GM20000 (cell line): ENCODE measurements around the gene ZDHHC24.
"Not testable (repeated sequence)": the region's sequence is repeated elsewhere in the genome, so short reads cannot be mapped to it uniquely, and the experiment has no call there.

Source experiments
- DNase-seq: peaks from one replicate; pipeline ENCODE4 v3.0.0; 2012; ENCODE audit warnings: low spot score
- TF ChIP-seq, protein P1 (sequence below): IDR thresholded peaks from 2 replicates; pipeline ENCODE4 v1.5.1; 2012; ENCODE audit warnings: mild to moderate bottlenecking, control low read depth; ENCODE audit errors: extremely low read depth, missing control alignments

The ZDHHC24 gene

GRCh38 chr11:66542362-66542761 lies 3.5 kb downstream of the ZDHHC24 start:
- TF ChIP-seq, protein P1, sequence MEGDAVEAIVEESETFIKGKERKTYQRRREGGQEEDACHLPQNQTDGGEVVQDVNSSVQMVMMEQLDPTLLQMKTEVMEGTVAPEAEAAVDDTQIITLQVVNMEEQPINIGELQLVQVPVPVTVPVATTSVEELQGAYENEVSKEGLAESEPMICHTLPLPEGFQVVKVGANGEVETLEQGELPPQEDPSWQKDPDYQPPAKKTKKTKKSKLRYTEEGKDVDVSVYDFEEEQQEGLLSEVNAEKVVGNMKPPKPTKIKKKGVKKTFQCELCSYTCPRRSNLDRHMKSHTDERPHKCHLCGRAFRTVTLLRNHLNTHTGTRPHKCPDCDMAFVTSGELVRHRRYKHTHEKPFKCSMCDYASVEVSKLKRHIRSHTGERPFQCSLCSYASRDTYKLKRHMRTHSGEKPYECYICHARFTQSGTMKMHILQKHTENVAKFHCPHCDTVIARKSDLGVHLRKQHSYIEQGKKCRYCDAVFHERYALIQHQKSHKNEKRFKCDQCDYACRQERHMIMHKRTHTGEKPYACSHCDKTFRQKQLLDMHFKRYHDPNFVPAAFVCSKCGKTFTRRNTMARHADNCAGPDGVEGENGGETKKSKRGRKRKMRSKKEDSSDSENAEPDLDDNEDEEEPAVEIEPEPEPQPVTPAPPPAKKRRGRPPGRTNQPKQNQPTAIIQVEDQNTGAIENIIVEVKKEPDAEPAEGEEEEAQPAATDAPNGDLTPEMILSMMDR = no peak
- DNase-seq = no peak

DNA sequence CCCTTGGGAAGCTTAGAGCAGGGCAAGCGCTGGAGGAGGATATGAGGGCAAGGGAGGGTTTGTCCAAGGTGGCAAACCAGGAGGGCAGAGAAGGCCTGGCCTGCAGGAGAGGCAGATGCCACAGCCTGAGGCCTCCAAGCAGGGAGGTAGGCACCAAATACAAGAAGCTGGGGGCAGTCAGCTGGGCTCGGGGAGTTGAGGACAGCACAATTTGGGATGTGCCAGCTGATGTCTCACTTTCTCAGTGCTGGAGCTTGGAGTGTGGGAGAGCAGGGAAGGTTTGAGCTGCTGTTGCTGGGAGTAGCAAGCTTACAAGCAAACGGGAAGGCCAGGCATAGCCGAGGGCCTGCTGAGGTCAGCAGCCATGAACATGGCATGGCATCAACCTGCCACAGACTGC lies 4.0 kb downstream of the ZDHHC24 start:
- no peak for DNase-seq
- TF ChIP-seq, protein P1 = no peak

- not testable (repeated sequence) for DNase-seq
Observed at GRCh38 chr11:66540598-66540997, 5.2 kb downstream of the ZDHHC24 start.

DNA sequence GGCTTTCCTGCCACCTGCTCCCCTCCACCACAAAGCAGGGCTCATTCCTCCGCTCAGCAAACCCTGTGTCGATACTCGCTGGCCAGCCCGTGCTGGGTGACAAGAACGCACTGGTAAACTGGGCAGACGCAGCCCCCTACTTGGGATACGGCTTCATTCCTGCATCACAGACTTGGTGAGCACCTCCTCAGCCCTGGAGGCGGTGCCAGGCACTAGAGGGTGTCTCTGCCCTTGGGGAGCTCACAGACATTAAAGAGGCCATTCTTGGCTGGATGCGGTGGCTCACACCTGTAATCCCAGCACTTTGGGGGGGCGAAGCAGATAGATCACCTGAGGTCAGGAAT lies 6.0 kb downstream of the ZDHHC24 start:
- DNase-seq = no peak
- TF ChIP-seq, protein P1 = no peak

GRCh38 chr11:66539170-66539869 lies 6.5 kb downstream of the ZDHHC24 start:
- TF ChIP-seq, protein P1 = no peak
- DNase-seq = no peak

GRCh38 chr11:66532784-66533183 lies 13.1 kb downstream of the ZDHHC24 start:
- TF ChIP-seq, protein P1 = no peak
- no peak for DNase-seq

GRCh38 chr11:66531841-66532240 lies 14.0 kb downstream of the ZDHHC24 start:
- TF ChIP-seq, protein P1 = no peak

More at GRCh38 chr11:66531841-66532240, 14.0 kb downstream of the ZDHHC24 start:
- DNase-seq = no peak
